ENCODE data around the gene ARFIP1.

The ARFIP1 gene

GRCh38 chr4:152941411-152941810 lies 161.7 kb downstream of the ARFIP1 start:
- no peak for TF ChIP-seq CTCF (IDR thresholded peaks at IDR 0.05; ENCODE audit: insufficient read depth, low read depth, low read length, missing control alignments)
- DNase-seq (ENCODE audit: low read depth): no peak
- H3K4me3 ChIP-seq (ENCODE audit: low read length): no peak overlapping the region

- DNase-seq (ENCODE audit: low read depth): peak; percentile 70
Observed at GRCh38 chr4:152942346-152942745, 162.6 kb downstream of the ARFIP1 start.

GRCh38 chr4:152943672-152944071 lies 163.9 kb downstream of the ARFIP1 start:
- no peak for DNase-seq (ENCODE audit: low read depth)
- no peak overlapping the region for H3K4me3 ChIP-seq (ENCODE audit: low read length)
- no peak for TF ChIP-seq CTCF (IDR thresholded peaks at IDR 0.05; ENCODE audit: insufficient read depth, low read depth, low read length, missing control alignments)

More at GRCh38 chr4:152942346-152942745, 162.6 kb downstream of the ARFIP1 start:
- no peak for TF ChIP-seq CTCF (IDR thresholded peaks at IDR 0.05; ENCODE audit: insufficient read depth, low read depth, low read length, missing control alignments)
- H3K4me3 ChIP-seq (ENCODE audit: low read length): no peak overlapping the region

GRCh38 chr4:152944666-152945320 lies 165.0 kb downstream of the ARFIP1 start:
- no peak for TF ChIP-seq CTCF (IDR thresholded peaks at IDR 0.05; ENCODE audit: insufficient read depth, low read depth, low read length, missing control alignments)
- no peak for DNase-seq (ENCODE audit: low read depth)
- H3K4me3 ChIP-seq (ENCODE audit: low read length): no peak overlapping the region

- no peak overlapping the region for H3K4me3 ChIP-seq (ENCODE audit: low read length)
- DNase-seq (ENCODE audit: low read depth): no peak
- no peak for TF ChIP-seq CTCF (IDR thresholded peaks at IDR 0.05; ENCODE audit: insufficient read depth, low read depth, low read length, missing control alignments)
Observed at GRCh38 chr4:152945639-152946038, 165.9 kb downstream of the ARFIP1 start.

GRCh38 chr4:152946446-152946845 lies 166.7 kb downstream of the ARFIP1 start:
- peak; percentile 62 for DNase-seq (ENCODE audit: low read depth)
- no peak for TF ChIP-seq CTCF (IDR thresholded peaks at IDR 0.05; ENCODE audit: insufficient read depth, low read depth, low read length, missing control alignments)
- H3K4me3 ChIP-seq (ENCODE audit: low read length): no peak overlapping the region

GRCh38 chr4:152947311-152947710 lies 167.6 kb downstream of the ARFIP1 start:
- no peak for TF ChIP-seq CTCF (IDR thresholded peaks at IDR 0.05; ENCODE audit: insufficient read depth, low read depth, low read length, missing control alignments)
- no peak for DNase-seq (ENCODE audit: low read depth)
- H3K4me3 ChIP-seq (ENCODE audit: low read length): no peak overlapping the region
